DMS 273 (cell line): ENCODE measurements around the gene SCFD2.
"Not testable (repeated sequence)": the region's sequence is repeated elsewhere in the genome, so short reads cannot be mapped to it uniquely, and the experiment has no call there.

ENCODE experiments used
- DNase-seq: peaks from one replicate; lab custom pipeline; 2025; ENCODE audit not compliant: unreplicated experiment; lab: John Stamatoyannopoulos, UW

Gene SCFD2

GRCh38 chr4:52996261-52997131 lies 369.4 kb downstream of the SCFD2 start:
- DNase-seq = peak; percentile 55

- no peak for DNase-seq
Measured at GRCh38 chr4:52995360-52996030, 370.4 kb downstream of the SCFD2 start.

- no peak for DNase-seq
Measured at GRCh38 chr4:52994567-52994966, 371.3 kb downstream of the SCFD2 start.

GRCh38 chr4:52993771-52994170 lies 372.1 kb downstream of the SCFD2 start:
- no peak for DNase-seq

GRCh38 chr4:52992551-52992950 lies 373.3 kb downstream of the SCFD2 start:
- DNase-seq = not testable (repeated sequence)

GRCh38 chr4:52991472-52991871 lies 374.4 kb downstream of the SCFD2 start:
- no peak for DNase-seq

- no peak for DNase-seq
Measured at GRCh38 chr4:52990706-52991105, 375.2 kb downstream of the SCFD2 start.

- no peak for DNase-seq
Measured at GRCh38 chr4:52989865-52990264, 376.0 kb downstream of the SCFD2 start.

GRCh38 chr4:52987392-52988056 lies 378.3 kb downstream of the SCFD2 start:
- DNase-seq = no peak

GRCh38 chr4:52984462-52984881 lies 381.4 kb downstream of the SCFD2 start:
- no peak for DNase-seq

- peak; percentile 80 for DNase-seq
Measured at GRCh38 chr4:52983563-52984303, 382.1 kb downstream of the SCFD2 start.

GRCh38 chr4:52982946-52983340 lies 382.9 kb downstream of the SCFD2 start:
- DNase-seq = no peak

GRCh38 chr4:52982255-52982945 lies 383.5 kb downstream of the SCFD2 start:
- peak; percentile 64 for DNase-seq

- DNase-seq = peak; percentile 9
Measured at GRCh38 chr4:52979821-52980590, 385.9 kb downstream of the SCFD2 start.

- DNase-seq = peak; percentile 21
Measured at GRCh38 chr4:52979020-52979419, 386.8 kb downstream of the SCFD2 start.

GRCh38 chr4:52977252-52977651 lies 388.6 kb downstream of the SCFD2 start:
- DNase-seq = no peak

GRCh38 chr4:52976523-52977230 lies 389.2 kb downstream of the SCFD2 start:
- no peak for DNase-seq

- DNase-seq = peak; percentile 77
Measured at GRCh38 chr4:52968691-52969090, 397.2 kb downstream of the SCFD2 start.

- DNase-seq = peak; percentile 31
Measured at GRCh38 chr4:52968241-52968640, 397.6 kb downstream of the SCFD2 start.
